NCI-H187 treated with DMSO at 0.1 percent for 48 hours (cell line): ENCODE data around the gene SBSN.
"Not testable (repeated sequence)": the region's sequence is repeated elsewhere in the genome, so short reads cannot be mapped to it uniquely, and the experiment has no call there.

ENCODE experiments used
- DNase-seq: peaks from one replicate; lab custom pipeline; 2025; lab: John Stamatoyannopoulos, UW

SBSN gene

DNA sequence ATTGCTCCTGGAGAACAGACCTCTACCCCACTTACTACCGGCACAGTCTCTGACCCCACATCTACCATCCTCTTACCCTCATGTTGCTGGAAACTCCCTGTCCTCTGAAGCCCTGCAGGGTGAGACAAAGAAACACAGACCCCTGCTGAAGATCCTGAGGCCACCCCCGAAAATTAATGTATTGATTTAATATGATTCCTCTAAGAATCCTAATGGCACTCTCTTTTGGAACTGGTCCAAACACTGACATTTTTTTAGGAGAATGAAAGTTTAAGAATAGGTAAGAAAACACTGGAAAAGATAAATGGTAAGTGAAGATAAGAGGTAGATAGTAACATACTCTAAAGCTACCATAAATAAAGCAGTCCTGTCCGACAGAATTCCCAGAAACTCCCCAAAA lies 20.0 kb downstream of the SBSN start:
- DNase-seq = no peak

DNA sequence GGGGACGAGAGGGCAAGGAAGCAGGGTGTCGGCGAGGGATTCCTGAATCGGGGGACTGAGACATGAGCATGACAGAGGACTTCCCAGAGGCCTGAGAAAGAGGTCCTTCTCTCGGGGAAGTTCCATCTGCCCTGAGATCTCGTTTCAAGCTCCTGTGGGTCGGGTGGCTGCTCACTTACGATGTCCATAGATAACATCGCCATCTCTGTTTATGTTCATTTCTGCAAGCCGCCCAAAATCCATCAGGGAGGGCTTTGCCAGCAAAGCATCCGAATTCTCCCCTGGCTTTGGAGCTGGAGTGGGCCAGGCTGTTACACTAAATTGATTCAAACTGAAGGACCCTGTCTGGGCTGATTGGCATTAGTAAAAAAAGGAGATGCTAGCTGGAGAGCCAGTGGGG lies 20.6 kb downstream of the SBSN start:
- no peak for DNase-seq

DNA sequence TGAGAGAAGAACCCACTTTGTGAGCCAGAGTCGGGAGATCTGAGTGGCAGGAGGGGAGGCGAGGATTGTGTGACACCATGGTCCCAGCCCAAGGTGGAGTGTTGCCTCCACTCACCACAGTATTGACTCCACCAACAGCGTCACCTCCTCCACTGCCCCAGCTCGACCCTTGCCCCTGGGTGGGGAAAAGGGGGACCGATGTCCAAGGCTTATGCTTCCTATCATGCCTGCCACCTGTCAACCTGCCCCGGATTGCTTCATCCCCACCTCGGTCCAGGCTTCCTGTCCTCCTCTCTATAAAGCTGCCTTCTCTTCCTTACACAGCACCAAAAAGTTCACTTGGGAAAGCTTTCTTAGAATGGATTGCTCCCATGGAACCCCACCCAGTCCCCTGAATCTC lies 22.1 kb downstream of the SBSN start:
- no peak for DNase-seq

DNA sequence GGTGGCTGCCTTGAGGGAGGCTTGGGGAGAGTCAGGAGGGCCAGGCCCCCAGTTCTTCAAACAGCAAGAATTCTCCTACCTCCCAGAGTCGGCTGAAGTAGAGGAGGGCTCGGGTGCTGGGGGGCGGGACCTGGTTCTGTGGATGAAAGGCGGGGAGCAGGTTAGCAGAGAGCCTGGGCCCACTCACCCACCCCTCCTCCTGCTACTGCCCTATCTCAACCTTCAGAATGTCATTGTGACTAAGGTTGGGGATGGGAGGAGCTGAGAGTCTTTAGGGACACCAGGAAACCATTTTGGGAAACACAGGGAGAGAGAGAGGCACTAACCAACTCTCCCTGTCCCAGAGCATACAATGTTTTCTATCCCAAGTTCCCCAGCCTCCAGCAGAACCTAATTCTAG lies 25.4 kb downstream of the SBSN start:
- DNase-seq = no peak

DNA sequence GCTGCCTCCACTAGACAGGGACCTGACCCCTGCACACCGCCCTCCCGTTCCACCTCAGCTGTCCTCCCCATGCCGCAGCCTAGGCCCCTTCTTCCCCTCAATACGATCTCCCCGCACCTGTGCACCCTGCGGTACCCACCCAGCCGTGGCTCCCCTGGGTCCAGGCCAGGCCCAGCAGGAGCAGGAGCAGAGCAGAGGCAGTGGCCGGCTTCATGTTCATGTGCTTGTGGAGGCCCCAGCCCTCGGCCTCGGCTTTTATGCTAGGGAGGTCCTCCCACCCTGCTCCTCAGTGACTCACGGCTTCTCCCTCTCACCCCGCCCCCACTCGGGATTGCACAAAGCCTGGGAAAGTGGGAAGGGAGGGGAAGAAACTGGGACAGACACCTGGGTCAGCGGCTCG lies 26.4 kb downstream of the SBSN start:
- DNase-seq = no peak

DNA sequence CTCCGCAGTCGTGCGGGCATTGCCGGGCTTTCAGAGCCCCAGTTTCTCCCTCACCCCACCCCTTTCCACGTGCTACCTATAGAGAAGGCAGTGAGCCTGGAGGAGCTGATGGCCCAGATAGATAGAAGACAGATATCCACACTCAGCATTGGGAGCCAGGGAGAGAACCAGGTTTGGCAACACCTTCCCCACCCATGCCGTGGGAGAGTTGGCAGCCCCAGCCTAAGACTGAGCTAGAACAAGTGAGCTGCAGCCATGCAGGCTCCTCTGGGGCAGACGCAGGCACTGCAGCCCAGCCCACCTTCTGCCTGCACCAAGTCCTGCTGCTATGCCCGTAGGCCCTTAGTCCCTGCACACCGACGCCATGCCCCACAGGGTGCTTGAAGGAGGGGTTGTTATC lies 27.5 kb downstream of the SBSN start:
- DNase-seq = no peak

DNA sequence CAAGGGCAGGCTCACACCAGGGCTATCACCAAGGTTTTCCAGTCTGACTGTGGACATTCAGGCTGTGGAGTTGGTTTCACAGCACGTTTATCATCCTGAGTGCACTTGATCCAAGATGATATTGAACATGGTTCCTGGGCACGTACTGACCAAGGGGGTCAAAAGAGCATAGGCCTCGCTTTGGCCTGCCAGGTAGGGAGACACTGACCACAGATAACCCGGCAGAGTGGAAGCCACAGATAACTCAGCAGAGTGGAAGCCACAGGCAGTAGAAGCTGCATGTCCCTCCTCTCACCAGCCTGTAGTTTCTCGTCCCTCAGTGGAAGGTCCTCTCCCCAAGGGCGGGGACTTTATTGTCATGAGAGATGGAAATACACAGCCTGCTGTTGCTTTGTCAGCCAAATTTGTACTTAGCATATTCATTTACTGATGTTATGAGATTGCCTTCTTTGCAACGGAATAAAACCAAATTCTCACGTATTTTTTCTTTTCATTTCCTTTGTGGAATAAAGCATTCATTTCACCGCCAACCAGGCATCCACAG lies 29.1 kb downstream of the SBSN start:
- no peak for DNase-seq

DNA sequence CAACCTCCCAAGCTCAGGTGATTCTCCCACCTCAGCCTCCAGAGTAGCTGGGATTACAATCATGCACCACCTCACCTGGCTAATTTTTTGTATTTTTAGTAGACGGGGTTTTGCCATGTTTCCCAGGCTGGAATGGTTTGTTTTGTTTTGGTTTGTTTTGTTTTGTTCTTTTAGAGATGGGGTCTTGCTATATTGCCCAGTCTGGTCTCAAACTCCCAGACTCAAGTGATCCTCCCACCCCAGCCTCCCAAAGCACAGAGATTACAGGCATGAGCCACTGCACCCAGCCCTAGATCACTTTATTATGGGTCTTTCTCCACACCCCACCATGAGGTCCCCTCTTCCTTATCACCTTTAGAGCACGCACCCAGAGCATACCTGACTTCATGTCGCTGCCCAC lies 29.9 kb downstream of the SBSN start:
- no peak for DNase-seq

DNA sequence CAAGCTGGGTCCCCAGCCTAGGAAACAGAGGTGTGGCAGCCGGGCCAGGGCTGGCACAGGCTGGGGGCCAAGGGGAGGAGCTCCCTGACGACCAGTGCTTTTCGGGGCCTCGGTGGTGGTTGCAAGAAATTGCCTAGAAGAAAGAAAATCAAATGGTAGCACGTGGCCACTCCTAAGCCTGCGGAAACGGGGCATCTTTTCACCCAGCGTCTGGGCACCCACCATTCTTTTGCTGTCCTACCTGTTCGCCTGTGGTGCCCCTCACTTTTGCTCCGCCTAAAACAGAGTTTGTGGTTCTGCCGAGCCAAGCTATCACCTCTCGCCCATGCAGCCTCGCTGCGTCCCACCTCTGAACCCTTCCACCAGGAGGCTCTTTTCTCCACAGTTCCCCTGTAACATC lies 30.7 kb downstream of the SBSN start:
- DNase-seq = no peak

DNA sequence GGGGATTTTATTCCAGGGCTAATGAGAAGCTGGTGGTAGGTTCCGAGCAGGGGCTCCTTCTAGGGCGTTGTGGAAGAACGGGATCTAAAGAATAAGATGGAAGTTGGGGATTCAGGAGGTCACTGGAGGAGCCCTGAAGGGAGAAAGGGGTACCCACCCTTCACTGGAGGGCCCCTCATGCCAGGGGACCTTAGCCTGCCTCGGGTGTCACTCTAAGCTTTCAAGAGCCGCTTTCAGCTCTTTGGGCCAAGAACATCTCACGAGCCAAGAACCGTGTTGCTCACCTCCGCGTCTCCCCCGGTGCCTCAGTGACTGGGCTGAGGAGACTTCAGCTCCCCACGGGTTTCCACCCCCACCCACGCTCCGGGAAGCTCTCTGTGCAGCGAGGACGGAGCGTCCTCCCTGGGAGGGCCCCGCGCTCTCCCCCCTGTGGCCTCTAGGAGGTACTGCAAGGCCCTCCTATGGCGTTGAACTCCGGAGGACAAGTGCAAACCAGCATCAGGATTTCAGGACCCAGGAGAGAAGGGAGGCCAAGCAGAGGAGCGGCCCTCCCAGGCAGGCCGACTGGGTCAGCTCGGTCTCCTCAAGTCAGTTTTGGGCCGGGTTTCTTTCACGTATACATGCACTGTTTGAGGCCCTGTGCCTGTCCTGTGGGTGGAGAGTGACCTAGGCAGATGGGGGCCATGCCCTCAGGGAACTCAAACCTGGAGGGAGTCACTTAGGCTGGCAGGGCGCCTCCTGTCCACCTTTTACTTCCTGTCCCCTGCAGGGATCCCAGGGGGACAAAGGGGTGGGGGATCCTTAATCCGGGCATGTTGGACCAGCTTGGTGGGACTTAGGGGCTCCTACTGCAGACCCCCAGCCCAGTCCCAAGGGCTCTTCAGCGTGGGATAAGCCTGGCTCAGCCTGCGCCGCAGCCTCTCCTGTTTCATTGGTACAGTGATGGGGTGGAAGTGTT lies 32.7 kb downstream of the SBSN start:
- DNase-seq = no peak

DNA sequence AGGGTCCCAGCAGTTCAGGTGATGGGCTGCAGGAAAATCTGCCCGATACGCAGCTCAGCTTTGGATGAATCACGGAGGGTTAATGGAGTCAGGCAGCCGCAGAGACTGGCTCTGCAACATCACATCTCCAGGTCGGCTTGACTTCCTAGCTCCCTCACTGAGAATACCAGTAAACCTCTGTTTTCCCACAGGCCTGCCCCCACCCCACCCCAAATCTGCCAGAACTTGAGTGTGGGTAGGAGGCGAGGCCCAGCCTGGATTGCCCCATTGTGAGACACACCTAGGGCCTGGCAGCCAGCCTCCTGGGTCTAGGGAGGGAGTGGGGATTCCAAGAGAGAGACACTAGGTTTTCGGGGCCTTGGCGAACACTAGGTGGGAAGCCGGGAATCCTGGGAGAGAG lies 34.1 kb downstream of the SBSN start:
- DNase-seq = no peak

DNA sequence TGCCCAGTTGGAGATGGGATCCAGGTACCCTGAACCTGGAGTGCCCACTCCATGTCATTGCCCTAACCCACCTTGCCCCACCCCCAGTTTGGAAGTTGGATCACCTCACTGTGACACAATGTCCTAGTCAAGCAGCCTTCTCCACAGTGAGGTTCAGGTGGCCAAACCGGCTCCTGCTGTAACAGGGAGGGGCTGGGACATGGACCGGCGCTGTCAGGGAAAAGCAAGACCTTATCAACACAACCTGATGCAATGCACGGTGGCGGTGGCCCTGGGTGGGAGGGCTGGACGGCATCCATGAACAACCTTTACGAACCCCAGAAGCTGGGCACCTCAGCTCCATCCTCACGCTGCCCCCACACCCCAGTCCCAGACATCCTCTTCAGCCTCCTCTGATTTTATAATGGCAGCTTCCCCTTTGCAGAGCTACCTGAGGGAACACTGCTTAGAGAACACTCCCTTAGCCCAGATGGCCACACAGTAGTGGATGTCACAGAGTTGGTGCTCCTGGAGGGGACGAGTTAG lies 36.2 kb downstream of the SBSN start:
- no peak for DNase-seq

DNA sequence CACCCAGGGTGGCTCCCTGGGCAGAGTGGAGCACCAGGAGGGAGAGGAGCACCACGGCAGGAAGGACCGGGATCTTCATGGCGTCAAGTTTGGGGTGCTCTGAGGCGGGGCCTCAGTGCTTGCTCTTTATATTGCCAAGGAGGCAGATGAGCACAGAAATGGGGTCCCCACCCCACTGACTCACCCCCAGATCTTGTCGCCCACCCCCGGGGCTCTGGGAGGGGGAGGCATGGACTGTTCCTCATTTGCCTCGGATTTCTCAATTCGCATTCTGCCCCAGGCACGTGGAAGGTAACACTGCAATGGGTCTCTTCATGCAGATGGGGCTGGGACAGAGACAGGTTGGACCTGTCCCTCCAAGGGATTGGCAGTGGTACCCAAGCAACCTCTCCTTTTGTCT lies 37.7 kb downstream of the SBSN start, which contains the start of gene KRTDAP:
Gene KRTDAP (minus strand): TSS at position 101 of the 400 bp plus-strand sequence. CDS start 22 bp downstream, at position 79.
- DNase-seq = no peak

DNA sequence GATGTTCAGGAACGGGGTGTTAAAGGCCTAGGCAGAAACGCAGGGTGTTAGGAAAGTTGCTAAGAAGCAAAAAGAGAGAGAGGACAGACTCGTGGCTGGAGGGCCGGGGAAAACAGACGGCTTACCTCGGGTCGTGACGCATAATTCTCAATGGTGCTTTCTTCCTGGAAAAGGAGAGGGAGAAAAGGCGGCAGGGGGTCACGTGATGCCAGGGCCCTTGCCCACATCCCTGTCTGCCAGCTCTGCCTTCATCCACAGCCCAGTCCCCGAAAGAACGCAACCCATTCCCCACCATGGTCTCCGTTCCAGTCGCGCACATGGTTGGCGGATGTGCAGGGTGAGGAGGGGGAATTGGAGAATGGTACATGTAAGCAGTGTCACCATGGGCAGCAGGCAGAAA lies 39.4 kb downstream of the SBSN start:
- no peak for DNase-seq

DNA sequence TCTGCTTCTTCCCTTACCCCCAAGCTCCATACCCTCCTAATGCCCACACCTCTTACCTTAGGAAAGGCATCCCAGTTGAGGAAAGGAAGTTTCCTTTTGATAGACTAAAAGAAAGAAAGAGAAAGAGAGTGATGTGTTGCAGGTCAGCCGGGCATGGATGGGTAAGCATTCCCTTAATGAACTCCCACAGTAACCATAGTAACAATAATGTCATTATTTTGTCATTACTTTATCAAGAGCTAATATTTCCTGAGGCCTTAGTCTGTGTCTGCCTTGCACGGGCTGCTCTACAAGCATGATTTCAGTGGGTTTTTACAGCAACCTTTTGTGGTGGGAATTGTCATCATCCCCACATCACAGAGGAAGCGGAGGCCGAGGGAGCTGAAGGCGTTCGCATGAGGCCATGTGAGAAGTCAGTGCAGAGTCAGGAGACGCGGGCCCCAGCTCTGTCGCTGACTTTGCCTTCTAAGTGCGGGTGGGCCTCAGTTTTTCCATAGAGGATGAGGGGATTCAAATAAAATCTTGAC lies 40.4 kb downstream of the SBSN start:
- DNase-seq = no peak

DNA sequence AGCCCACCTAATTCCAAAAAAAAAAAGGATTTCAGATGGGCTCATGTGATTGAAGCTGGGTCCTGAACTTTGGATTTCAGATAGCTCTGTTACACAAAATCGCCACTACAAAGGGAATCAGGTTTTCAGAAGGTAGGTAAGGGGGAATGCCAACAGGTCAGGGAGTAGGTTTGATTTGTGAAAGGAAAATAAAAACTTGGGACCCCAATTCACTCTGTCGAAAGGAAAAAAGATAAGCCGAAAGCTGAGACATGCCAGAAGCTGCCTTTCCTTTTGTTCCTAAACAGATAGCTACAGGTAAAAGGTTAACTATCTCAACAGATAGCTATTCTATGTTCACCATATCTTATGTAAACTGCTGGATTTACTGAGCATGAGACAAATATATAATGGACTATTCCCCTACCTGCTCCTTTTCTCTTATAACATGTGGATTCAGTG lies 41.8 kb downstream of the SBSN start:
- no peak for DNase-seq

DNA sequence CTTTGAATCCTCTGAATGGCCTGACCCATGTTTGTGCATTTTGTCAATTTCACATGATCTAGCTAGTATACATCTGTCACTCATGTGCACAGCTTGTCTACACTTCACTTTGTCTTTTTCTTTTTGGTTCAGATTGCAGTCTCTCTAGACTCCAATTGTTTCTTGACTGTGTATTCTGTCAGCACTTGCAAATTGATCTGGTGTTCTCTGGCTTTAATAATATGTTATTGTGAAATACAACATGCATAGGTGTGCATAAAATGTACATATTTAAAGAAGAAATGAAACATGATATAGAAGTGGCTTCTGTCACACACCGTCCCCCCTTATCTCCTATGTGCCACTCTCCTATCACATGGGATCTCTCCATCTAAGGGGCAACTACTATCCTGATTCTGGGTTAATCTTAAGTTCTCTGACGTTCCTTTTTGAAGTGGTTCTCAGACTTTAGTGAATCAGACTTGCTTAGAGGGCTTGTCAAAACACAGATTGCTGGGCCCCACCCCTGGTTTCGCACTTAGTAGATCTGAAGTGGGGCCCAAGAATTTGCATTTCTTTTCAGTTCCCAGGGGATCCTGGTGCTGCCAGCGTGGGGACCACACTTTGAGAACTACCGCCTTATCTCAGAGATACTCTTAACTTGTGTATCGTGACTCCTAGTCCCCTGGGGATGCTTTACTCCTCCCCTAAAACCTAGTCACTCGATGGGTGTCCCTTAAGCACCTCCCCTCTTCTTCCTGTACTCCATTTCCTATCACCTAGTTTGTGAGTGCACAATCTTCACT lies 43.7 kb downstream of the SBSN start:
- DNase-seq = no peak

DNA sequence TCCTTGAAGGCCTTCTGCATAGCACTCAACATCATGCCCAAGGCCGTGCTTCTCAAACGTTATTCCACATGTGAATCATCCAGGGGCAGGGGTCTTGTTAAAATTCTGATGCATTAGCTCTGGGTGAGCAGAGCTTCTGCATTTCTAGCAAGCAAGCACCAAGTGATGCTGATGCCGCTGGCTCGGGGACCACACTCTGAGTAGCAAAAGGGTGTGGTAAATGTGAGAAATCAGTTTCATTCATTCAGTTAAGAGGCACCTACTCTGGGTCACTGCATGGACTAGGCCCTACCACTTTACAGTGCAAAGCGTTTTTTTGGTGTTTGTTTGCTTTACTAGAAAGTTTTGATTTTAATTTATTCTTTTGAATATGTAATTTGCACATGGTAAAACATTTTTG lies 45.0 kb downstream of the SBSN start:
- no peak for DNase-seq

DNA sequence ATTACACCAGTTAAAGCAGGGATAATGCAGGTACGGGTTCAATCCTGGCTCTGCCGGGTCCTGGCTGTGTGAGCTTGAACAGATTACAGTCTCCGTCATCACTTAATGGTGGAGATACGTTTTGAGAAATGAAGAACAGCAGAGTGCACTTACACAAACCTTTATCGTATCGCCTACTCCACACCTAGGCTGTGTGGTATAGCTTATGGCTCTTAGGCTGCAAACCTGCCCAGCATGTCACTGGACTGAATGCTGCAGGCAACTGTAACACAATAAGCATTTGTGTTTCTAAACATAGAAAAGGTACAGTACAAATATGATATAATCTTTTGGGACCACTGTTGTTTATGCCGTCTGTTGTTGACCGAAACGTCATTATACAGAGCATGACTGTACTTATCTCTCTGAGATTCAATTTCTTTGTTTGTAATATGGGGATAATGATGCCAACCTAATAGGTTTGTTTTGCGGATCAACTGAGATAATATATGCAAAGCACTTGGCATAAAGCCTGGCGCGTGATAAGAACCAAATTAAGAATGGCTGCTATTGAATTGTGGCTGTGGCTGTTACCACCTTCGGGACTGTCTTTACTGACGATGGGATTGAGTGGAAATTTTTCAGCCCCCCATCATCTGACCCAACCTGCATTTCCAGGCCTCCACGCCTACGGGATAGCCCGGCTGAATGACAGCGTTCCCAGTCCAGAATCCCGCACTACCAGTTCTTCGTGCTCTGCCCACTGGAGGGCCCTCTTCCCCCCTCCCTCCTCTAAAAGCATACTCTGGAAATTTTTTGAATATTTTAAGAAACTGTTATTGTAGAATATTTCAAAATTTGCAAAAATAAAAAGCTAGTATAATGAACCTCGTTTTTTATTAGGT lies 49.1 kb downstream of the SBSN start:
- DNase-seq = no peak

DNA sequence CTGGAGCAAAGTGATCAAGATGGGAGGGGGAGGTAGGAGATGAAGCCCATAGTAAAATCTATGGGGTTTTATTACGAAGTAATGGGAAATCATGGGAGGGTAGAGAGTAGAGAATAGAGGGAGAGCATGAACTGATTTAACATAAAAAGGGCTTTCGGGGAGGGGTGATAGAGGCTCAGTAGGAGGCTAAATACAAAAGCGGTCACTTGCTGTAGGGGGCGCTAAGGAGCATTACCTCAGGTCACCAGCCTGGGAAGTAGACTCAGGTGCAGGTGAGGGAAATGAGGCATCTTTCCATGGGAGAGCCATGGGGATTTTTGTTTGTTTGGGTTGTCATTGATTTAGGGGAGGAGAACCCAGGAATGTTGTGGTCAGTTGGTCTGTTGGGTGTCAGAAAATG lies 52.0 kb downstream of the SBSN start:
- no peak for DNase-seq

DNA sequence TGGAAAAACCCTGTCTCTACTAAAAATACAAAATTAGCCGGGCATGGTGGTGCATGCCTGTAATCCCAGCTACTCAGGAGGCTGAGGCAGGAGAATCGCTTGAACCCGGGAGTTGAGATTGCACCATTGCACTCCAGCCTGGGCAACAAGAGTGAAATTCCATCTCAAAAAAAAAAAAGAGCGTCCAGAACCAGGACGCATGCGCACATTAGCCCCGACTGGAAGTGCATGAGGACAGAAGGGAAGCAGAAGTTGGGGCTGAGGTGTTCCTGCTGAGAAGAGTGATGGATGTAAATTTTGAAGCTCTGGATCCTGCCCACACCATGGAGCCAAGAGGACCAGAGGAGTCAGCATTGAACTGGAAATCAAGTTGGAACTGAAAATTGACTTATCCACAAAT lies 53.5 kb downstream of the SBSN start:
- DNase-seq = not testable (repeated sequence)
